ENCODE data around the gene SUCLG2.

SUCLG2 gene

GRCh38 chr3:67692621-67693020 is 38.2 kb upstream of the SUCLG2 start (continued):
- TF ChIP-seq ZNF2 (tag by site-specific recombination; IDR thresholded peaks at IDR 0.05) = no peak

- Histone ChIP-seq H3K27ac (ENCODE audit: extremely low read depth, low read depth, low read length) (no peak overlapping the region), H3K9me3 (ENCODE audit: control insufficient read depth, insufficient read depth, low read depth, low read length) (no peaks in the 10 kb centered on the region), H3K4me3 (ENCODE audit: low read depth, low read length) (no peak overlapping the region), H3K36me3 (ENCODE audit: control insufficient read depth in 2 of 2, insufficient read depth in 1 of 2, low read length in 2 of 2) (no peaks in the 10 kb centered on the region), H3K4me1 (ENCODE audit: control insufficient read depth, insufficient read depth, low read length) (no peaks in the 10 kb centered on the region)
- TF ChIP-seq KLF7 (tag by site-specific recombination; IDR thresholded peaks at IDR 0.05; ENCODE audit: borderline replicate concordance) = no peak
- TF ChIP-seq ZNF707 (tag by site-specific recombination; IDR thresholded peaks at IDR 0.05) = no peak
- TF ChIP-seq ZNF837 (tag by site-specific recombination; IDR thresholded peaks at IDR 0.05) = no peak
- no peak for TF ChIP-seq TRIM28 (IDR thresholded peaks at IDR 0.05; ENCODE audit: borderline replicate concordance, low read length)
- no peak for TF ChIP-seq GLIS1 (tag by site-specific recombination; IDR thresholded peaks at IDR 0.05)
- ChIA-PET POLR2A (no interaction called here), CTCF (no interaction called here)
Observed at GRCh38 chr3:67691926-67692325, 37.5 kb upstream of the SUCLG2 start.

- CTCF ChIA-PET = interaction anchor here (0.7 kb wide), 1 partner anchor 1187 kb away, joined by 4 read pairs; no protein-coding TSS in a partner anchor
- TF ChIP-seq ZNF175 (tag by site-specific recombination; IDR thresholded peaks at IDR 0.05) (no peak), PRDM4 (tag by site-specific recombination; IDR thresholded peaks at IDR 0.05) (no peak), ZNF596 (tag by site-specific recombination; IDR thresholded peaks at IDR 0.05) (no peak), ZNF335 (tag by site-specific recombination; conservative IDR thresholded peaks at IDR 0.05) (no peak), ZNF830 (tag by site-specific recombination; IDR thresholded peaks at IDR 0.05; ENCODE audit: low read depth) (no peak), ZNF292 (tag by site-specific recombination; IDR thresholded peaks at IDR 0.05; ENCODE audit: borderline replicate concordance, low read depth) (no peak), HOXA7 (CRISPR knock-in tag; IDR thresholded peaks at IDR 0.05; ENCODE audit: borderline replicate concordance) (no peak), ZSCAN5A (tag by site-specific recombination; IDR thresholded peaks at IDR 0.05) (no peak), ZNF791 (tag by site-specific recombination; IDR thresholded peaks at IDR 0.05) (no peak), ZNF585B (tag by site-specific recombination; IDR thresholded peaks at IDR 0.05) (no peak), ZNF555 (tag by site-specific recombination; conservative IDR thresholded peaks at IDR 0.05) (no peak), ZNF658 (tag by site-specific recombination; IDR thresholded peaks at IDR 0.05) (no peak), OSR2 (tag by site-specific recombination; IDR thresholded peaks at IDR 0.05) (no peak), ZNF350 (tag by site-specific recombination; IDR thresholded peaks at IDR 0.05) (no peak), ZNF558 (tag by site-specific recombination; IDR thresholded peaks at IDR 0.05) (no peak)
- POLR2A ChIA-PET = no interaction called here
- H3K27ac ChIP-seq (ENCODE audit: extremely low read depth, low read depth, low read length) = no peak overlapping the region
- no peak overlapping the region for H3K4me3 ChIP-seq (ENCODE audit: low read depth, low read length)
- H3K9me3 ChIP-seq (ENCODE audit: control insufficient read depth, insufficient read depth, low read depth, low read length) = no peaks in the 10 kb centered on the region
- H3K36me3 ChIP-seq (ENCODE audit: control insufficient read depth in 2 of 2, insufficient read depth in 1 of 2, low read length in 2 of 2) = no peaks in the 10 kb centered on the region
- no peaks in the 10 kb centered on the region for H3K4me1 ChIP-seq (ENCODE audit: control insufficient read depth, insufficient read depth, low read length)
Observed at GRCh38 chr3:67691207-67691606, 36.8 kb upstream of the SUCLG2 start.
